Endothelial cell (in vitro differentiated cells): ENCODE measurements around the gene FBXO31. TPM values are rescaled to one million over a fixed set of nuclear protein-coding genes. Genes with fewer than 3 reads are reported as not detected.

Experiments used
- DNase-seq: peaks from one replicate; pipeline ENCODE4 v3.0.0; 2021; ENCODE audit warnings: low spot score
- H3K27ac Mint-ChIP-seq: one replicate; pipeline ENCODE4 v1.8.0; 2021; ENCODE audit warnings: mixed read lengths, inconsistent platforms; ENCODE audit not compliant: unreplicated experiment
- H3K27me3 Mint-ChIP-seq: one replicate; pipeline ENCODE4 v1.8.0; 2021; ENCODE audit warnings: mild to moderate bottlenecking, moderate library complexity, mixed read lengths, inconsistent platforms; ENCODE audit not compliant: unreplicated experiment
- H3K36me3 Mint-ChIP-seq: one replicate; pipeline ENCODE4 v1.8.0; 2021; ENCODE audit warnings: mild to moderate bottlenecking, low read depth, mixed read lengths, inconsistent platforms; ENCODE audit not compliant: unreplicated experiment
- H3K4me1 Mint-ChIP-seq: one replicate; pipeline ENCODE4 v1.8.0; 2021; ENCODE audit warnings: mild to moderate bottlenecking, mixed read lengths, inconsistent platforms; ENCODE audit not compliant: unreplicated experiment
- H3K4me3 Mint-ChIP-seq: one replicate; pipeline ENCODE4 v1.8.0; 2021; ENCODE audit warnings: mild to moderate bottlenecking, mixed read lengths, inconsistent platforms; ENCODE audit not compliant: unreplicated experiment
- H3K9me3 Mint-ChIP-seq: one replicate; pipeline ENCODE4 v1.8.0; 2021; ENCODE audit warnings: mixed read lengths, inconsistent platforms; ENCODE audit not compliant: unreplicated experiment
- CTCF ChIP-seq: fragments of 200-600 bp; sonication (generic); IDR thresholded peaks from one replicate; pipeline ENCODE4 v1.5.0; 2021; ENCODE audit warnings: antibody characterized with exemption; ENCODE audit not compliant: unreplicated experiment
- total RNA-seq: library from RNA; stranded (reverse); fragmentation: NEBNext Ultra II Directional; extraction: Animal tissue kit (Norgen Biotek cat#: 25700); gene quantifications from one replicate; pipeline ENCODE4 v1.2.1, GENCODE V29; 2021; ENCODE audit not compliant: unreplicated experiment

The FBXO31 gene
- total RNA-seq, 1 donor from 2014 or later = 13.5 TPM

DNA sequence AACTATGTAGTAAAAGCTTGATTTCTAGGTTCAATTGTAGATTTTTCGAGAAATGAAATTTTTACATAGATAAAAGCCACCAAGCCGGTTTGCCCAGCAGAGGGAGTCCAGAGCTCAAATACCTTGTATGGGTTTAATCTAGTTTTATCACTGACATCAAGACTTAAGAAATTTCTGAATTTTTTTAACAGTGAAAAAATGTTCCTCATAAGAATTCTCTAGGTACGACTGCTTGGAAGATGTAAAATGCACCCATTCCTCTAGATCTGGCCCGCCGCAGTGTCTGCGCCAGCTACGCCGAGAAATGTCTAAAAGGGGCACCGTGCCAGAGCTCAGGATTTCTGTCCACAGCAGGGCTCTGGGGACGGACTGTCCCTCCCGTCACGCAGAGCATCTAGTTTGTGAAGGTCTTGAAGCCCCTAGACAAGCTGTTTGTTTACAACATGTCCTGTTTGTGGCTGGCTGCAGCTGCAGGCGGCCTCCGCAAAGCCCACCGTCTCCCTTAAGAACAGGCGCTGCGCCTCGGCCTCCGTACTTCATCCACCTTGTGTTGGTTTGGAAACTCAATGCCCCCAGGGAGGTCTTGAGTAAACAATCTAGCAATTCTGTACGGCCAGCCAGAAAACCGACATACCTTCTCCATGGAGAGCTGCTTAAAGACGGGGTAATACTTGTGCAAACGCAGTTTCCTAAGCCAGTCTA is 33.4 kb upstream of the FBXO31 start:
- TF ChIP-seq CTCF = peak; percentile 51
- Mint-ChIP-seq H3K36me3 (peaks cover 38% of the 10 kb centered on the region), H3K9me3 (no peaks in the 10 kb centered on the region), H3K4me3 (no peak overlapping the region), H3K27me3 (peaks cover 3% of the 10 kb centered on the region), H3K27ac (no peak overlapping the region), H3K4me1 (no peaks in the 10 kb centered on the region)
- DNase-seq = no peak

- Mint-ChIP-seq H3K36me3 (peaks cover 39% of the 10 kb centered on the region), H3K4me1 (no peaks in the 10 kb centered on the region), H3K9me3 (no peaks in the 10 kb centered on the region), H3K27me3 (peaks cover 6% of the 10 kb centered on the region), H3K27ac (no peak overlapping the region), H3K4me3 (no peak overlapping the region)
- TF ChIP-seq CTCF = no peak
- no peak for DNase-seq
Measured at GRCh38 chr16:87415441-87415840, 31.9 kb upstream of the FBXO31 start.

DNA sequence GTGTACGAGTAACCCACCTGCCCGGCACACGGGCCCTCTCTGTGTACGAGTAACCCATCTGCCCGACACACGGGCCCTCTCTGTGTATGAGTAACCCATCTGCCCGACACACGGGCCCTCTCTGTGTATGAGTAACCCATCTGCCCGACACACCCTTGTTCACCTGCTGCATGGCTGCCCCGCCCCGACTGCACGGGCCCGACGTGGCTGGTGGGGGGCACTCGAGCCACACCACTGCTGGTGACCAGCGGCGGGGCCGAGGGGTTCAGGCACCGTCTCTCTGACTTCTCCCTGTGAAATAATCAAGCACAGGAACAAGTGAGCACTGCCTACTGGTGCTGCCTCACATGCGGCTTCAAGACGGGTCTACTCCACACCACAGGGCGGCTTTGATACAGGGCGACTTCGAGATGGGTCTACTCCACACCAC is 30.7 kb upstream of the FBXO31 start:
- Mint-ChIP-seq H3K4me3 (no peak overlapping the region), H3K27ac (no peak overlapping the region), H3K27me3 (peaks cover 6% of the 10 kb centered on the region), H3K36me3 (peaks cover 38% of the 10 kb centered on the region), H3K4me1 (no peaks in the 10 kb centered on the region), H3K9me3 (no peaks in the 10 kb centered on the region)
- TF ChIP-seq CTCF = no peak
- DNase-seq = no peak

GRCh38 chr16:87412996-87413421 is 29.4 kb upstream of the FBXO31 start:
- Mint-ChIP-seq H3K4me3 (no peak overlapping the region), H3K4me1 (no peaks in the 10 kb centered on the region), H3K27me3 (peaks cover 6% of the 10 kb centered on the region), H3K9me3 (no peaks in the 10 kb centered on the region), H3K36me3 (peaks cover 38% of the 10 kb centered on the region), H3K27ac (peak overlapping the region; percentile 64)
- DNase-seq = no peak
- TF ChIP-seq CTCF = no peak

DNA sequence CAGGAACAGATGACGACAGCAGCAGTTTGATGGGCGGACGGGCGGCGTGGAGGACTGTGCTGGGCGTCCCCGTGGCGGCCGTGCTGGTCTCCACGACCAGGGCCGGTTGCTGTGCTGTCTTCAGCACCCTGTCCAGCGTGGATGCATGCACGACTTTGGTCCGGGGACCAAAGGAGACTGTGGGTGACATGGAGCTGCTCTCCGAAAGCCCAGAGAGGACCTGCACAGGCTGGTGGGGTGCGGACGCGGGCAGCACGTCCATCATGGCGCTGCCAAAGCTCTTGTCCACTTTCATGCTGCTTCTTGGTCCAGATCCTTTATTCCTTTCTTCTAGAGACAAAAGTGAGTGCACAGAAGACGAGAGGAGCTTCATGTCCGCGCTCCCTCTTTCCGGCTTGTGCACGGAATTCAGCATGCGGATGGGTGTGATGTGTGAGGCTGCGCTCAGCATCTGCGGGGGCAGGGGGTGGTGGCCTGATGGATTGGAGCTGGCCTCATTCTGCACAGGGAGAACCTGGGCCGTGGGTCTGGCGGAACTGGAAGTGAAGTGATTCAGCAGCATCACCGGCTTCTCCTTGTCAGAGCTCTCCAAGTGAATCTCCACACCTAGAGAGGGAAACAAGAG is 28.9 kb upstream of the FBXO31 start:
- Mint-ChIP-seq H3K4me3 (peak overlapping the region; percentile 51), H3K4me1 (no peaks in the 10 kb centered on the region), H3K27ac (no peak overlapping the region), H3K27me3 (peaks cover 6% of the 10 kb centered on the region), H3K36me3 (peaks cover 38% of the 10 kb centered on the region), H3K9me3 (no peaks in the 10 kb centered on the region)
- TF ChIP-seq CTCF = no peak
- no peak for DNase-seq
